CD4-positive, alpha-beta T cell treated with Interleukin-6 at 100 ng/mL for 8 hours (primary cell): ENCODE data around the gene RAB13.

Experiments
- DNase-seq: peaks from one replicate; pipeline ENCODE4 v3.0.0-alpha.2; 2020; ENCODE audit warnings: mixed read lengths, low spot score

The RAB13 gene

GRCh38 chr1:153956997-153957715 lies 29.0 kb downstream of the RAB13 start:
- no peak for DNase-seq

GRCh38 chr1:153954826-153955225 lies 31.3 kb downstream of the RAB13 start:
- no peak for DNase-seq

- DNase-seq = no peak
Observed at GRCh38 chr1:153953859-153954365, 32.2 kb downstream of the RAB13 start.

GRCh38 chr1:153951801-153952200 lies 34.3 kb downstream of the RAB13 start:
- no peak for DNase-seq

GRCh38 chr1:153951183-153951582 lies 35.0 kb downstream of the RAB13 start:
- no peak for DNase-seq

GRCh38 chr1:153946622-153947241 lies 39.4 kb downstream of the RAB13 start, which contains the start of gene DENND4B:
Gene DENND4B, minus strand, starts transcription at chr1:153946718. Its CDS starts 2,344 bp downstream, at chr1:153944374.
- DNase-seq = peak; percentile 74

GRCh38 chr1:153945795-153946621 lies 40.1 kb downstream of the RAB13 start:
- peak; percentile 73 for DNase-seq

GRCh38 chr1:153945131-153945794 lies 40.9 kb downstream of the RAB13 start:
- peak; percentile 80 for DNase-seq

GRCh38 chr1:153944827-153945117 lies 41.4 kb downstream of the RAB13 start:
- DNase-seq = no peak

GRCh38 chr1:153944005-153944826 lies 41.9 kb downstream of the RAB13 start:
- DNase-seq = no peak

- DNase-seq = no peak
Observed at GRCh38 chr1:153942766-153943549, 43.2 kb downstream of the RAB13 start.

GRCh38 chr1:153941826-153942725 lies 44.1 kb downstream of the RAB13 start:
- DNase-seq = no peak

GRCh38 chr1:153940756-153941155 lies 45.4 kb downstream of the RAB13 start:
- no peak for DNase-seq

GRCh38 chr1:153939476-153939875 lies 46.7 kb downstream of the RAB13 start:
- no peak for DNase-seq

GRCh38 chr1:153938996-153939395 lies 47.1 kb downstream of the RAB13 start:
- no peak for DNase-seq

- DNase-seq = no peak
Observed at GRCh38 chr1:153937331-153937730, 48.8 kb downstream of the RAB13 start.

- no peak for DNase-seq
Observed at GRCh38 chr1:153936011-153936802, 49.9 kb downstream of the RAB13 start.

- no peak for DNase-seq
Observed at GRCh38 chr1:153934746-153935145, 51.4 kb downstream of the RAB13 start.

- no peak for DNase-seq
Observed at GRCh38 chr1:153933955-153934354, 52.2 kb downstream of the RAB13 start.
